H1 (cell line): Measurements from ENCODE around the gene NECTIN2. TPM values are rescaled to one million over a fixed set of nuclear protein-coding genes. Genes with fewer than 3 reads are reported as not detected.

Experiments used
- CTCF ChIA-PET: fragments of 300-600 bp; sonication (Branson Sonifier 250); formaldehyde crosslinking; loops from one replicate; lab custom pipeline; 2021; ENCODE audit not compliant: partially characterized antibody; lab: Charles Lee
- POLR2A ChIA-PET: fragments of 300-600 bp; sonication (Branson Sonifier 250); formaldehyde crosslinking; loops from one replicate; lab custom pipeline; 2021; ENCODE audit warnings: inconsistent platforms; ENCODE audit not compliant: partially characterized antibody; lab: Charles Lee
- DNase-seq, 2 experiments: peaks; one replicate each; pipeline versions ENCODE4 v3.0.0 to v3.0.0-alpha.2; 2010 to 2022; ENCODE audit warnings: low spot score in 2 of 2, low read depth in 1 of 2, mixed read lengths in 1 of 2
- FAIRE-seq: peaks from 2 replicates; lab custom pipeline; 2011; peaks lifted over from hg19 to GRCh38; lab: Jason Lieb, UNC
- H2AFZ ChIP-seq: 2 replicates; pipeline ENCODE4 v1.8.1; 2012; ENCODE audit warnings: low read length, inconsistent platforms
- H2AK5ac ChIP-seq: 2 replicates; pipeline ENCODE4 v1.6.1; 2013; ENCODE audit warnings: low read depth, low read length
- H2BK120ac ChIP-seq: replicated peaks from 2 replicates; pipeline ENCODE3; 2013; ENCODE audit warnings: low read depth, low read length, inconsistent platforms
- H2BK12ac ChIP-seq: 2 replicates; pipeline ENCODE4 v1.6.1; 2013; ENCODE audit warnings: low read depth, low read length
- H2BK15ac ChIP-seq: 2 replicates; pipeline ENCODE4 v1.6.1; 2013; ENCODE audit warnings: low read length
- H2BK20ac ChIP-seq: 2 replicates; pipeline ENCODE4 v1.6.1; 2013; ENCODE audit warnings: low read length
- H2BK5ac ChIP-seq: 2 replicates; pipeline ENCODE4 v1.6.1; 2013; ENCODE audit warnings: low read depth, low read length
- H3K14ac ChIP-seq: 2 replicates; pipeline ENCODE4 v1.6.1; 2013; ENCODE audit warnings: inconsistent platforms; ENCODE audit not compliant: insufficient read length
- H3K18ac ChIP-seq: 2 replicates; pipeline ENCODE4 v1.6.1; 2013; ENCODE audit warnings: low read length; ENCODE audit errors: extremely low read depth
- H3K23ac ChIP-seq: 2 replicates; pipeline ENCODE4 v1.6.1; 2013; ENCODE audit warnings: inconsistent platforms; ENCODE audit not compliant: insufficient read length
- H3K23me2 ChIP-seq: 2 replicates; pipeline ENCODE4 v1.6.1; 2013; ENCODE audit warnings: low read depth, low read length
- H3K27ac ChIP-seq: 2 replicates; pipeline ENCODE4 v1.6.1; 2011; ENCODE audit warnings: low read depth, low read length, inconsistent platforms
- H3K27me3 ChIP-seq, 4 experiments: replicated peaks in 1 of 4; 1 replicate in 1 of 4; 2 replicates in 3 of 4; pipeline versions ENCODE4 v1.6.1 to v1.8.1; 2011 to 2013; ENCODE audit warnings: low read length in 3 of 4, mild to moderate bottlenecking in 3 of 4, inconsistent platforms in 2 of 4, mixed read lengths in 2 of 4, moderate library complexity in 1 of 4; ENCODE audit not compliant: control insufficient read depth in 3 of 4, insufficient read depth in 3 of 4; ENCODE audit errors: extremely low read depth in 1 of 4
- H3K36me3 ChIP-seq, 4 experiments: 2 replicates each; pipeline versions ENCODE4 v1.6.1 to v1.8.1; 2011 to 2013; ENCODE audit warnings: mild to moderate bottlenecking in 4 of 4, low read length in 3 of 4, moderate library complexity in 2 of 4, control low read depth in 1 of 4, inconsistent platforms in 1 of 4; ENCODE audit not compliant: insufficient read depth in 4 of 4, control insufficient read depth in 2 of 4
- H3K4ac ChIP-seq: replicated peaks from 2 replicates; pipeline ENCODE3; 2013; ENCODE audit warnings: low read length, low read depth, mixed read lengths, inconsistent platforms; ENCODE audit not compliant: insufficient read length
- H3K4me1 ChIP-seq, 4 experiments: replicated peaks in 1 of 4; 1 replicate in 1 of 4; 2 replicates in 3 of 4; pipeline versions ENCODE4 v1.6.1 to v1.8.1; 2011 to 2013; ENCODE audit warnings: low read length in 3 of 4, inconsistent platforms in 2 of 4, mixed read lengths in 1 of 4; ENCODE audit not compliant: insufficient read depth in 4 of 4, control insufficient read depth in 3 of 4
- H3K4me2 ChIP-seq, 2 experiments: 2 replicates each; pipeline versions ENCODE4 v1.6.1 to v1.8.1; 2011 to 2013; ENCODE audit warnings: low read depth in 2 of 2, low read length in 2 of 2, control low read depth in 1 of 2, inconsistent platforms in 1 of 2, mild to moderate bottlenecking in 1 of 2; ENCODE audit not compliant: insufficient read depth in 1 of 2
- H3K4me3 ChIP-seq, 4 experiments: fragments of 200-600, 300-600 bp in 1 of 4; sonication (generic), shearing (Covaris generic), sonication (Bioruptor Twin) in 1 of 4; 2 replicates each; pipeline versions ENCODE4 v1.5.1 to v1.8.1; 2011 to 2016; ENCODE audit warnings: low read length in 4 of 4, low read depth in 3 of 4, control low read depth in 2 of 4, inconsistent platforms in 2 of 4, mild to moderate bottlenecking in 2 of 4, mixed read lengths in 1 of 4, moderate library complexity in 1 of 4; ENCODE audit not compliant: insufficient read depth in 2 of 4; ENCODE audit errors: extremely low read depth in 1 of 4
- H3K56ac ChIP-seq: replicated peaks from 2 replicates; pipeline ENCODE3; 2013; ENCODE audit warnings: low read depth, mild to moderate bottlenecking, mixed read lengths, low read length, inconsistent platforms; ENCODE audit not compliant: insufficient read length
- H3K79me1 ChIP-seq: 2 replicates; pipeline ENCODE4 v1.6.1; 2013; ENCODE audit warnings: low read depth, low read length, control low read depth
- H3K79me2 ChIP-seq, 2 experiments: 2 replicates each; pipeline versions ENCODE4 v1.6.1 to v1.8.1; 2012 to 2013; ENCODE audit warnings: low read length in 2 of 2, mild to moderate bottlenecking in 2 of 2, inconsistent platforms in 1 of 2; ENCODE audit not compliant: insufficient read depth in 2 of 2, control insufficient read depth in 1 of 2
- H3K9ac ChIP-seq, 4 experiments: replicated peaks in 1 of 4; 1 replicate in 1 of 4; 2 replicates in 3 of 4; pipeline versions ENCODE4 v1.6.1 to v1.8.1; 2011 to 2013; ENCODE audit warnings: low read depth in 3 of 4, low read length in 3 of 4, control low read depth in 2 of 4, mild to moderate bottlenecking in 2 of 4, moderate library complexity in 2 of 4, inconsistent platforms in 1 of 4; ENCODE audit errors: extremely low read depth in 1 of 4
- H3K9me3 ChIP-seq, 2 experiments: 2 replicates each; pipeline versions ENCODE4 v1.6.1 to v1.8.1; 2012 to 2013; ENCODE audit warnings: mild to moderate bottlenecking in 2 of 2, moderate library complexity in 2 of 2, control low read depth in 1 of 2, inconsistent platforms in 1 of 2, low read depth in 1 of 2, low read length in 1 of 2, mixed read lengths in 1 of 2; ENCODE audit not compliant: insufficient read depth in 2 of 2
- H4K20me1 ChIP-seq, 2 experiments: replicated peaks in 1 of 2; 2 replicates each; pipeline versions ENCODE3 to v1.8.1; 2011 to 2013; ENCODE audit warnings: inconsistent platforms in 2 of 2, low read length in 2 of 2, mild to moderate bottlenecking in 1 of 2; ENCODE audit not compliant: insufficient read depth in 2 of 2, control insufficient read depth in 1 of 2
- H4K5ac ChIP-seq: 2 replicates; pipeline ENCODE4 v1.6.1; 2013; ENCODE audit warnings: low read length, low read depth, mixed read lengths, inconsistent platforms; ENCODE audit not compliant: insufficient read length
- H4K8ac ChIP-seq: 2 replicates; pipeline ENCODE4 v1.8.0; 2013; ENCODE audit warnings: mild to moderate bottlenecking, moderate library complexity, low read length, inconsistent platforms; ENCODE audit not compliant: insufficient read depth; ENCODE audit errors: extremely low read depth
- H4K91ac ChIP-seq: replicated peaks from 2 replicates; pipeline ENCODE3; 2013; ENCODE audit warnings: low read length, mixed read lengths, inconsistent platforms; ENCODE audit not compliant: insufficient read length
- CBX5 ChIP-seq: fragments of 300-800, 300-1000 bp; sonication (generic); IDR thresholded peaks from 2 replicates; pipeline ENCODE4 v1.7.1; 2016; ENCODE audit warnings: antibody characterized with exemption, low read length, low read depth
- FOSL1 ChIP-seq: IDR thresholded peaks from 2 replicates; pipeline ENCODE4 v1.6.1; 2011; ENCODE audit warnings: mild to moderate bottlenecking, low read depth, low read length, moderate library complexity; ENCODE audit not compliant: insufficient read depth
- HDAC2 ChIP-seq, 2 experiments: fragments of 300-600 bp in 1 of 2; sonication (generic) in 1 of 2; IDR thresholded peaks; 2 replicates each; pipeline ENCODE4 v1.6.1; 2011 to 2012; ENCODE audit warnings: low read depth in 2 of 2, low read length in 2 of 2, mild to moderate bottlenecking in 2 of 2, moderate library complexity in 2 of 2, borderline replicate concordance in 1 of 2, inconsistent platforms in 1 of 2
- POLR2AphosphoS5 ChIP-seq: IDR thresholded peaks from 2 replicates; pipeline ENCODE4 v1.6.1; 2011; ENCODE audit warnings: low read depth, low read length
- SUZ12 ChIP-seq: fragments of 200-600 bp; sonication (generic); IDR thresholded peaks from 2 replicates; pipeline ENCODE4 v1.6.1; 2012; ENCODE audit warnings: mild to moderate bottlenecking, inconsistent platforms, low read length, moderate library complexity, mixed read lengths
- WGBS, 2 experiments: shearing (Covaris generic) in 1 of 2; methylation state at CpG; one replicate each; pipeline versions ENCODE4 v1.1.6 to v1.1.7; 2013 to 2015; ENCODE audit warnings: low lambda C conversion rate in 2 of 2, mixed read lengths in 2 of 2, inconsistent platforms in 1 of 2, low coverage in 1 of 2, missing lambda C conversion rate in 1 of 2; ENCODE audit not compliant: insufficient replicate concordance in 2 of 2, insufficient coverage in 1 of 2, insufficient read length in 1 of 2; ENCODE audit errors: extremely low coverage in 1 of 2, missing lambda C conversion rate in 1 of 2; 5-methylcytosine and 5-hydroxymethylcytosine counted together
- polyA plus RNA-seq, 7 experiments: library from polyadenylated mRNA; depleted of rRNA in 3 of 7; stranded (reverse) in 5 of 7; unstranded in 2 of 7; fragments of >200 nt in 5 of 7; fragments of 200-250 nt in 2 of 7; gene quantifications; 1 replicate in 5 of 7; 2 replicates in 1 of 7; 4 replicates in 1 of 7; pipeline versions ENCODE4 v1.2.1 to v1.2.3, GENCODE V29; 2011 to 2013; ENCODE audit warnings: missing spikeins in 2 of 7, mixed read lengths in 2 of 7
- total RNA-seq: library from RNA; stranded (reverse); fragmentation: NEBNext Ultra II Directional; extraction: Animal tissue kit (Norgen Biotek cat#: 25700); gene quantifications from 2 replicates; pipeline ENCODE4 v1.2.1, GENCODE V29; 2021

The NECTIN2 gene
- total and polyA plus RNA-seq, 2 of the 8 experiments (the other 6 are each of a cell fraction or from before 2014, with no cell fraction given): 184 to 237 TPM

DNA sequence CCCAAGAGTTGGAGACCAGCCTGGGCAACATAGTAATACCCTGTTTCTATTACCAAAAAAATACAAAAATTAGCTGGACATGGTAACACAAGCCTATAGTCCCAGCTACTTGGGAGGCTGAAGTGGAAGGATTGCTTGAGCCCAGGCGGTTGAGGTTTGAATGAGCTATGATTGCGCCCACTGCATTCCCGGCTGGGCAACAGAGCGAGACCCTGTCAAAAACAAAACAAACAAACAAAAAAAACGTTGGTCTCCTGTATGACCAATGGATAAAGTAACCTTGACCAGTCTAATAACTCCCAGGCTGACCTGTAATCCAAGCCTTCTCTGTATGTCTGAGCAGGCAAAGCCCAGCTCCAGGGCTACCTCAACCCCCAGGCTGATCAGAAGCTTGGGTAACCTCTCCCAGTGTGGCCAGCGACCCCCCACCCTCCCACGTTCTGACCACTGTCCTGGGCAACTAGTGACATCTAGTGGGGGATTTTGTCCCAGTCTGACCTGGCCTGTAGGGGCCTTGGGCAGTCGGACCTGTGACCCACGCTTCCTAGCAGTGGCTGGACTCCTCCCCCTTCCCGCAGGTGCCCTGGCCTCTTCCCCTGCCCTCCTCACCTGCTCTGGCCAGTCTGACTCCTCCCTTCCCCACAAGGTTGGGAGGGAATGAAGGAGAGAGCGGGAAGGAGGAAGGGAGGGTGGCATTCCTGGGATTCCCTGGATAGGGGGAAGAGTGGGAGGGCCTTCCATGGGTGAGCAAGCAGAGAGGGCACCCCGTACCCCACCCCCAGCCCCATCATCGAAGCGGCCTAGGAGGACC lies 38.2 kb upstream of the NECTIN2 start:
- Histone ChIP-seq H3K23ac (no peak overlapping the region), H3K9me3 (no peaks in the 10 kb centered on the region), H2AK5ac (no peak overlapping the region), H3K14ac (no peak overlapping the region), H2BK15ac (0 out of 2 replicates have a peak overlapping the region, but pooled peaks have one; percentile 46), H3K27me3 (peaks cover 0 to 16% (median 13%) of the 10 kb centered on the region in 4 experiments; a peak in 6 of 7 replicates), H2BK12ac (peak overlapping the region; percentile 95; the same call in 1 of the 2 replicates), H2BK120ac (no peak overlapping the region), H4K20me1 (peaks cover 8 to 13% of the 10 kb centered on the region in 2 experiments), H3K4me2 (peak overlapping the region; percentile 72 to 99), H3K36me3 (peaks cover 0 to 6% (median 3%) of the 10 kb centered on the region in 4 experiments; a peak in 3 of 8 replicates), H3K4ac (no peak overlapping the region), H3K4me3 (peak overlapping the region; percentile 64 to 96 (median 70); a peak in 5 of 8 replicates), H3K4me1 (peaks cover 4 to 34% (median 21%) of the 10 kb centered on the region in 4 experiments), H3K18ac (peak overlapping the region; percentile 100), H2AFZ (no peak overlapping the region), H3K79me2 (no peaks in the 10 kb centered on the region), H3K9ac (peak overlapping the region in 2 of 4 experiments; percentile 79 to 82; a peak in 4 of 7 replicates), H3K23me2 (peaks cover 5% of the 10 kb centered on the region; the same call in 1 of the 2 replicates), H4K8ac (peak overlapping the region; percentile 83; the same call in 1 of the 2 replicates), H4K5ac (no peak overlapping the region), H4K91ac (no peak overlapping the region), H3K79me1 (peaks cover 2% of the 10 kb centered on the region; the same call in 1 of the 2 replicates), H3K56ac (peak overlapping the region; percentile 85), H3K27ac (no peak overlapping the region; the same call in 1 of the 2 replicates), H2BK20ac (peak overlapping the region; percentile 72; the same call in 1 of the 2 replicates), H2BK5ac (peak overlapping the region; percentile 98; the same call in 1 of the 2 replicates)
- ChIA-PET POLR2A (interaction anchor here (0.7 to 6.0 kb wide), 23 partner anchors 10 to 111 kb away, joined by 3 to 37 read pairs (median 6); partner anchors contain the start of gene NECTIN2), CTCF (interaction anchor here (0.6 to 8.5 kb wide), 28 partner anchors 9 to 124 kb away, joined by 3 to 116 read pairs (median 6); partner anchors contain the start of gene NECTIN2)
- FAIRE-seq (peak; percentile 99), DNase-seq (peak in 1 of 2 experiments; percentile 95)
- WGBS, 2 experiments: 33% methylated on average over 12 of the region's 14 CpGs; no CpG with 5 or more reads in 1 of the 2 experiments
- TF ChIP-seq FOSL1 (no peak), POLR2AphosphoS5 (no peak; the same call in 1 of the 2 replicates), HDAC2 (IDR thresholded peaks at IDR 0.05; ENCODE audit: borderline replicate concordance in 1 of 2, low read depth in 2 of 2, low read length in 2 of 2) (no peak), CBX5 (no peak), SUZ12 (no peak)
